PFSK-1 (cell line): Measurements from ENCODE around the gene GBP7.

ENCODE experiments used
- FOXP2 ChIP-seq: optimal IDR thresholded peaks from 2 replicates; pipeline ENCODE3; 2011; ENCODE audit warnings: borderline replicate concordance, control low read depth, inconsistent platforms; ENCODE audit not compliant: insufficient read depth; ENCODE audit errors: extremely low read length, extremely low read depth
- POLR2AphosphoS5 ChIP-seq: IDR thresholded peaks from 2 replicates; pipeline ENCODE4 v1.6.1; 2012; ENCODE audit warnings: low read depth, mild to moderate bottlenecking, control low read depth, low read length, moderate library complexity
- REST ChIP-seq, 2 experiments: IDR thresholded peaks; 2 replicates each; pipeline versions ENCODE4 v1.6.1 to v1.8.0; 2011 to 2012; ENCODE audit warnings: low read depth in 2 of 2, low read length in 2 of 2, control low read depth in 1 of 2, inconsistent platforms in 1 of 2, mild to moderate bottlenecking in 1 of 2, moderate library complexity in 1 of 2; ENCODE audit not compliant: insufficient read depth in 1 of 2
- SIN3A ChIP-seq: IDR thresholded peaks from 2 replicates; pipeline ENCODE4 v1.6.1; 2012; ENCODE audit warnings: mild to moderate bottlenecking, low read length, moderate library complexity, borderline replicate concordance; ENCODE audit not compliant: insufficient read depth
- TAF1 ChIP-seq: IDR thresholded peaks from 2 replicates; pipeline ENCODE4 v1.6.1; 2012; ENCODE audit warnings: low read length, control low read depth, borderline replicate concordance; ENCODE audit not compliant: insufficient read depth

Gene GBP7

DNA sequence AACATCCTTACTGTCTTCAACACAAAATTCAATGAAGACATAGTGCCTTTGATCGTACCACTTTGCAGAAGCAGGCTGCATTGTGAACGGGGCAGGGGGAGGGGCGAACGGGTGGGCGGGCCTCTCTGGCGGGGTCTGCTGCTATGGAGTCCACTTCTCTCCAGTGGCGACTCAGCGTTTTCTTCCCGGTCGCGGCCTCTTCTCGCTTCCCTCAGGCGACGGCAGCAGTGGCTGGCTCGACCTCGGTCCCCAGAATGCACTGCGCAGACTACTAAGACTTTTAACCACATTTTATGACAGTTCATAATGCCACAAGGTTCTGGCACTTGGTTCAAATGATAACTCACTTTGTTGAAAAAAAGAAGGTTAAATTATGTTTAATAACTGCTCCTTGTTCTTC lies 71.1 kb downstream of the GBP7 start:
- TF ChIP-seq REST (IDR thresholded peaks at IDR 0.05; ENCODE audit: insufficient read depth in 1 of 2, low read depth in 2 of 2, low read length in 2 of 2) (no peak), TAF1 (no peak), FOXP2 (no peak), SIN3A (no peak), POLR2AphosphoS5 (no peak)

DNA sequence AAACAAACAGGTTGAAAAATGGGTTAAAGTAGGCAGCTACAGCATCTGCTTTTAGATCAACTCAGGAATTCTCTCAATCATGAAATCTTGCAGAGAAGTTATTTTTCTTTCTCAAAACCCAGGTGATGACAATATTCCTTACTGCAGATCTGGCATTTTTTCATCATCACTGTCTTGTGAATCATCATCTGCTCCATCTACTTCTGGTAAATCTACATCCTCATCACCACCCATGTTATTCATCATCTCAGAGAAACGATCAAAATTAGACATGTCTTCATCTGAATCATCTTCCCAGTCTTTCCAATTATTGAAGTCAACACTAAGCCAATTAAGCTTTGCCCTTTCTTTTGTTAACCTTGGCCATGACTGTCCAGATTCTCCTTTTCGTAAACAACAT lies 71.7 kb downstream of the GBP7 start:
- no peak for TF ChIP-seq REST (IDR thresholded peaks at IDR 0.05; ENCODE audit: insufficient read depth in 1 of 2, low read depth in 2 of 2, low read length in 2 of 2)

- no peak for TF ChIP-seq REST (IDR thresholded peaks at IDR 0.05; ENCODE audit: insufficient read depth in 1 of 2, low read depth in 2 of 2, low read length in 2 of 2)
- no peak for TF ChIP-seq SIN3A
- no peak for TF ChIP-seq TAF1
- no peak for TF ChIP-seq POLR2AphosphoS5
- no peak for TF ChIP-seq FOXP2
Observed at GRCh38 chr1:89102021-89102420, 73.8 kb downstream of the GBP7 start.

DNA sequence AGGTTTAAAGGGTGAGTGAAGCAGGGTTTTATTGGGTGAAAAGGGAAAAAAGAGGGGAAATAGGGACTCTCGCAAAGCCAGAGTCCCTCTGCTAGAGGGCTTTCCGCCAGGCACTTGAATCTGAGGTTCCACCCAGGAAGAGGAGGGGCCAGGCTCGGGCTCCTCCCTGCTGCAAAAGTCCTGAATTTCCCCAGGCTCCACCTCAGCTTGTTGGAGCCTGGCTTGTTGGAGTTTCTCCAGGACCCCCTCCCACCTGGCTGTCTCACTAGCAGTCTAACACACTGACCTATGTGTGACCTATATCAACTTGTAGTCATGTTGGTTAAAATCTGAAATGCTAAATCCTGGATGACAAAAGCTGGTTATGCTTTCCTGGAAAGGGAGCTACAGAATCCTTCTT lies 75.4 kb downstream of the GBP7 start:
- TF ChIP-seq REST (IDR thresholded peaks at IDR 0.05; ENCODE audit: insufficient read depth in 1 of 2, low read depth in 2 of 2, low read length in 2 of 2) (no peak), TAF1 (no peak), POLR2AphosphoS5 (no peak), FOXP2 (no peak), SIN3A (no peak)

DNA sequence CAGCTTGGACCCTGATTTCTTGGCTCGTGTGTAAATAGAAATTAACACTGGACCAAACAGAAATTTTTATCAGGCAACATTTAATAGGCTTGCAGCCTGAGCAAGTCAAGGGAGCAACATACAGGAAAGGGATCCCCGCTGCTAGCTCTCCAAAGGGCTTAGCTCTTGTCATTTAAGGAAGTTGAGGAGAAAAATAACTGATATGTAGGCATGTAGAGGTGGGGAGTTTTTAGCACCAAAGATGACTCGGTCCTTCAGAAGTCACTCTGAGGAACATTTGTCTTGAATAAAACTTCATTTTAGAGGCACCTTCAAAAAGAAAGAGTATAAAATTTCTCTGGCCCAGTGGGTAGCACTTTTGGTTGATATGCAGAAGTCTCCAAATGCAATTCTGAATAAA lies 76.9 kb downstream of the GBP7 start:
- TF ChIP-seq FOXP2, result no peak
- no peak for TF ChIP-seq REST (IDR thresholded peaks at IDR 0.05; ENCODE audit: insufficient read depth in 1 of 2, low read depth in 2 of 2, low read length in 2 of 2)
- TF ChIP-seq TAF1, result no peak
- no peak for TF ChIP-seq SIN3A
- no peak for TF ChIP-seq POLR2AphosphoS5
